22Rv1 (cell line): ENCODE results near the gene PAQR9.

Experiments
- ZFX ChIP-seq: fragments of 450-650 bp; IDR thresholded peaks from 2 replicates; pipeline ENCODE4 v1.6.1; 2017; ENCODE audit warnings: antibody characterized with exemption, borderline replicate concordance
- TF ChIP-seq, protein P1 (sequence below): fragments of 450-650 bp; IDR thresholded peaks from 2 replicates; pipeline ENCODE4 v1.5.1; 2017; ENCODE audit warnings: mild to moderate bottlenecking

DNA sequence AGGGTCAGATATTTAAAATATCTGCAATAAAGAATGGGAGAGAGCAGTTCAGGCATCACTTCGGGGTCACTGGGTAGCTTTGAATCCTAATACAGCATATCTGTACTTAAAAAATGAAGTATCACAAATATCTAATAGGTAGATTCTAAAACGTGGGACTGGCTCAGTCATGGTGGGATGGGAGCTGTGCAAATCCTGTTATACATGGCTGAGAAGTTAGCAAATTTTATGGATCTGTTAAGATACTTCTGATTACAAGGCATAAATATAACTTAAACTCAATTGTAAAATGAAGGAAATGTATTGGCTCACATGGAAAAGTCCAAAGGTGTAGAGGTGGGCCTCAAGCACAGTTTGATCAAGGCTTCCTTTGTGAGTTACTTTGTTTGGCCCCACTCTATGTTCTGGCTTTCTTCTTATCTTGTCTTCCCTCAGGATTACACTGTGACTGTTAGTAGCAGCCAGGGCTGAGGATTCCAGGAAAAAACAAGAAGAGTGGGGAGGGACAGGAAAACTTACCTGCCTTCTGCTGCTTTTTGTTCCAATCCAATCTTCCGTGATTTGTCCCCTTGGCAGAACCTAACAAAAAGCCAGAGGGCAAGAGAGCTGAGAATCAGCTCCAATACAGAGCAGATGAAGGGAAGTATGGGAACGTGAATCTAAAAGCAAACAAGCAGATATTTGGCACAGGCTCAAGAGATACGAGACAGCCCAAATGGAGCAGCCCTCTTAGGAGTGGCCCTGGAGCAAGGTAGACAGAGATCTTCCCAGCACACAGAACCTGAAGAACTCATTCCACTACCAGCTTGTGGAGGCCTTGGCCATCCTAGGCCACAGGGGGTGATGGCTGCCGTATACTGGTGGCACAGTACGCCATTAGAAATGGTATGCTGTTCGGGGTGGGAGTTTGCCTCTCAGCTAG is 10.9 kb downstream of the PAQR9 start:
- TF ChIP-seq, protein P1, sequence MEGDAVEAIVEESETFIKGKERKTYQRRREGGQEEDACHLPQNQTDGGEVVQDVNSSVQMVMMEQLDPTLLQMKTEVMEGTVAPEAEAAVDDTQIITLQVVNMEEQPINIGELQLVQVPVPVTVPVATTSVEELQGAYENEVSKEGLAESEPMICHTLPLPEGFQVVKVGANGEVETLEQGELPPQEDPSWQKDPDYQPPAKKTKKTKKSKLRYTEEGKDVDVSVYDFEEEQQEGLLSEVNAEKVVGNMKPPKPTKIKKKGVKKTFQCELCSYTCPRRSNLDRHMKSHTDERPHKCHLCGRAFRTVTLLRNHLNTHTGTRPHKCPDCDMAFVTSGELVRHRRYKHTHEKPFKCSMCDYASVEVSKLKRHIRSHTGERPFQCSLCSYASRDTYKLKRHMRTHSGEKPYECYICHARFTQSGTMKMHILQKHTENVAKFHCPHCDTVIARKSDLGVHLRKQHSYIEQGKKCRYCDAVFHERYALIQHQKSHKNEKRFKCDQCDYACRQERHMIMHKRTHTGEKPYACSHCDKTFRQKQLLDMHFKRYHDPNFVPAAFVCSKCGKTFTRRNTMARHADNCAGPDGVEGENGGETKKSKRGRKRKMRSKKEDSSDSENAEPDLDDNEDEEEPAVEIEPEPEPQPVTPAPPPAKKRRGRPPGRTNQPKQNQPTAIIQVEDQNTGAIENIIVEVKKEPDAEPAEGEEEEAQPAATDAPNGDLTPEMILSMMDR: no peak
- no peak for TF ChIP-seq ZFX
